ENCODE measurements around the gene SEL1L3. TPM values are rescaled to one million over a fixed set of nuclear protein-coding genes. Genes with fewer than 3 reads are reported as not detected.

Gene SEL1L3
- total RNA-seq, 1 experiment from 2014 or later, result 48.3 TPM

DNA sequence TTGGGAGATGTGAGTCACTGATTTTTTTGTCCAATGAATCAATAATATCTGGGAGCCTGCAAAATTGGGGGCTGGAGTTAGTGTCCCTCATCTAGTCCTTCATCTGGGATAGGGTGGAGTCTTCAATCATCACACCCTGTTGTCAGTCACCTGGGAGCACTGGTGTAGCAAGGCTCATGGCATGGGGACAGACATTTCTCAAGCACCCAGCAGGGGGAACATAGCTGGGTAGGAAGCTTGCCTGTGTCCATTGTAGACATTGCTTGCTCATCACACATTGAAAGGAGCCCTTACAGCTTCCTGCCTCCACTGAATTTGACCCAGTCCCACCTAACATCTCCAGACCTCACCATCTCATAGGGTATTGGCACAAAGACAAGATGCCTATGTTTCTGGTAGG lies 61.2 kb downstream of the SEL1L3 start:
- Histone ChIP-seq H2BK5ac (ENCODE audit: insufficient read length, low read length) (no peak overlapping the region), H3K9me3 (ENCODE audit: control insufficient read depth, low read depth, low read length) (no peaks in the 10 kb centered on the region), H3K9ac (ENCODE audit: extremely low read depth, insufficient read length, low read length) (no peak overlapping the region), H4K20me1 (ENCODE audit: control insufficient read depth, insufficient read depth, insufficient read length) (no peaks in the 10 kb centered on the region), H3K27ac (ENCODE audit: insufficient read length, low read depth, low read length) (no peak overlapping the region), H3K14ac (ENCODE audit: insufficient read depth, low read length) (no peak overlapping the region), H2AK5ac (ENCODE audit: insufficient read length, low read length) (no peak overlapping the region), H3K79me2 (ENCODE audit: insufficient read depth, low read length) (no peaks in the 10 kb centered on the region), H3K4ac (ENCODE audit: low read depth, low read length) (no peak overlapping the region), H3K56ac (ENCODE audit: insufficient read length, low read depth, low read length) (no peak overlapping the region), H4K5ac (ENCODE audit: insufficient read length, low read depth, low read length) (no peak overlapping the region), H2BK15ac (ENCODE audit: low read depth, low read length) (no peak overlapping the region), H4K91ac (ENCODE audit: insufficient read length, low read depth, low read length) (no peak overlapping the region), H4K8ac (replicated peaks; ENCODE audit: insufficient read length, low read depth, low read length) (no peak overlapping the region), H2AFZ (ENCODE audit: low read length) (no peak overlapping the region), H2BK20ac (ENCODE audit: low read depth, low read length, poor library complexity, severe bottlenecking) (no peak overlapping the region), H3T11ph (ENCODE audit: low read length) (no peak overlapping the region), H3K4me2 (ENCODE audit: insufficient read depth, insufficient read length, low read length) (no peak overlapping the region), H2BK12ac (ENCODE audit: insufficient read length, low read depth, low read length) (no peak overlapping the region), H3K79me1 (ENCODE audit: insufficient read depth, low read depth, low read length, poor library complexity, severe bottlenecking) (no peaks in the 10 kb centered on the region), H3K4me1 (ENCODE audit: insufficient read depth, low read length) (no peaks in the 10 kb centered on the region), H2BK120ac (ENCODE audit: low read depth, low read length, poor library complexity, severe bottlenecking) (no peak overlapping the region), H3K27me3 (ENCODE audit: insufficient read depth, low read length) (peaks cover 2% of the 10 kb centered on the region; the same call in 1 of the 2 replicates), H3K23ac (ENCODE audit: insufficient read length, low read depth, low read length) (no peak overlapping the region), H3K18ac (ENCODE audit: insufficient read length, low read depth, low read length) (no peak overlapping the region), H3K23me2 (ENCODE audit: insufficient read length, low read depth, low read length, poor library complexity, severe bottlenecking) (no peaks in the 10 kb centered on the region)
- H3K9me3 Mint-ChIP-seq, result no peaks in the 10 kb centered on the region
- H3K27me3 Mint-ChIP-seq (ENCODE audit: low read depth), result peaks cover 2% of the 10 kb centered on the region; the same call in 1 of the 2 replicates
- peaks cover 28 to 30% of the 10 kb centered on the region in 2 experiments for H3K4me1 Mint-ChIP-seq
- DNase-seq, result no peak
- TF ChIP-seq, protein P1, sequence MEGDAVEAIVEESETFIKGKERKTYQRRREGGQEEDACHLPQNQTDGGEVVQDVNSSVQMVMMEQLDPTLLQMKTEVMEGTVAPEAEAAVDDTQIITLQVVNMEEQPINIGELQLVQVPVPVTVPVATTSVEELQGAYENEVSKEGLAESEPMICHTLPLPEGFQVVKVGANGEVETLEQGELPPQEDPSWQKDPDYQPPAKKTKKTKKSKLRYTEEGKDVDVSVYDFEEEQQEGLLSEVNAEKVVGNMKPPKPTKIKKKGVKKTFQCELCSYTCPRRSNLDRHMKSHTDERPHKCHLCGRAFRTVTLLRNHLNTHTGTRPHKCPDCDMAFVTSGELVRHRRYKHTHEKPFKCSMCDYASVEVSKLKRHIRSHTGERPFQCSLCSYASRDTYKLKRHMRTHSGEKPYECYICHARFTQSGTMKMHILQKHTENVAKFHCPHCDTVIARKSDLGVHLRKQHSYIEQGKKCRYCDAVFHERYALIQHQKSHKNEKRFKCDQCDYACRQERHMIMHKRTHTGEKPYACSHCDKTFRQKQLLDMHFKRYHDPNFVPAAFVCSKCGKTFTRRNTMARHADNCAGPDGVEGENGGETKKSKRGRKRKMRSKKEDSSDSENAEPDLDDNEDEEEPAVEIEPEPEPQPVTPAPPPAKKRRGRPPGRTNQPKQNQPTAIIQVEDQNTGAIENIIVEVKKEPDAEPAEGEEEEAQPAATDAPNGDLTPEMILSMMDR (conservative IDR thresholded peaks at IDR 0.05), result no peak
- no peak overlapping the region; a peak in 1 of 7 replicates for H3K27ac Mint-ChIP-seq
- peaks cover 37 to 63% (median 51%) of the 10 kb centered on the region in 3 experiments for H3K36me3 Mint-ChIP-seq (ENCODE audit: insufficient read depth in 1 of 3, low read depth in 3 of 3)
- no peak overlapping the region for H3K4me3 Mint-ChIP-seq

Data from H9 (cell line).